Uterine smooth muscle cell (primary cell): ENCODE data around the gene ATP6V1F. TPM values are rescaled to one million over a fixed set of nuclear protein-coding genes. Genes with fewer than 3 reads are reported as not detected.

Experiments
- total RNA-seq: library from RNA; depleted of rRNA; stranded (reverse); fragments of >200 nt; gene quantifications from 2 replicates; pipeline ENCODE4 v1.2.3, GENCODE V29; 2014

The ATP6V1F gene
- 84.0 and 94.6 TPM in 2 replicates for total RNA-seq

GRCh38 chr7:128862571-128863432 is at the start of gene ATP6V1F:
Gene ATP6V1F, plus strand, starts transcription at chr7:128862856. Its CDS starts 49 bp downstream, at chr7:128862905.

GRCh38 chr7:128830231-128831177 is 32.2 kb upstream of the ATP6V1F start, which contains the start of gene FLNC:
Gene FLNC, plus strand, starts transcription at chr7:128830406. Its CDS starts 232 bp downstream, at chr7:128830638.

GRCh38 chr7:128910569-128910945 is 47.9 kb downstream of the ATP6V1F start, which contains the start of gene KCP:
Gene KCP, minus strand, starts transcription at chr7:128910709. Its CDS starts 33 bp downstream, at chr7:128910676.

Other genes starting within 250 kb of the ATP6V1F start
- 0.33 and 0.87 TPM in 2 replicates for gene GARIN1A, start 190.6 kb upstream of the ATP6V1F start, total RNA-seq
- gene CALU, start 123.5 kb upstream of the ATP6V1F start, total RNA-seq = 1,088 and 1,188 TPM in 2 replicates
- gene OPN1SW, start 87.1 kb upstream of the ATP6V1F start, total RNA-seq = not detected in 2 replicates
- gene CCDC136, start 70.9 kb upstream of the ATP6V1F start, total RNA-seq = 14.7 and 17.9 TPM in 2 replicates
- gene FLNC, start 32.5 kb upstream of the ATP6V1F start, total RNA-seq = 286 and 354 TPM in 2 replicates
- gene KCP, start 47.9 kb downstream of the ATP6V1F start, total RNA-seq = 0.55 and 5.2 TPM in 2 replicates
- 0.11 and 0.37 TPM in 2 replicates for gene IRF5, start 75.1 kb downstream of the ATP6V1F start, total RNA-seq
- 76.5 and 90.9 TPM in 2 replicates for gene TNPO3, start 192.3 kb downstream of the ATP6V1F start, total RNA-seq